ENCODE data around the gene SLC38A3.

GRCh38 chr3:50190936-50191660 lies 14.0 kb upstream of the SLC38A3 start, which contains the start of gene GNAT1:
- TF ChIP-seq CTCF (IDR thresholded peaks at IDR 0.05): no peak
- TF ChIP-seq EZH2 (IDR thresholded peaks at IDR 0.05; ENCODE audit: borderline replicate concordance, insufficient read depth, low read depth, low read length, poor library complexity, severe bottlenecking): no peak

Data from B cell (primary cell).